A673 (cell line): ENCODE measurements around the gene ATP2B1.

Source experiments
- EZH2 ChIP-seq: fragments of 200-600 bp; sonication (generic); IDR thresholded peaks from 2 replicates; pipeline ENCODE4 v1.6.1; 2017; ENCODE audit warnings: borderline replicate concordance, low read depth, mild to moderate bottlenecking, mixed read lengths, antibody characterized with exemption, low read length; ENCODE audit not compliant: poor library complexity, severe bottlenecking
- TF ChIP-seq, protein P1 (sequence below): fragments of 300-800, 200-600 bp; sonication (generic); conservative IDR thresholded peaks from 2 replicates; pipeline ENCODE4 v1.5.1; 2017; ENCODE audit warnings: low read depth, mild to moderate bottlenecking, antibody characterized with exemption, low read length, moderate library complexity, mixed read lengths

DNA sequence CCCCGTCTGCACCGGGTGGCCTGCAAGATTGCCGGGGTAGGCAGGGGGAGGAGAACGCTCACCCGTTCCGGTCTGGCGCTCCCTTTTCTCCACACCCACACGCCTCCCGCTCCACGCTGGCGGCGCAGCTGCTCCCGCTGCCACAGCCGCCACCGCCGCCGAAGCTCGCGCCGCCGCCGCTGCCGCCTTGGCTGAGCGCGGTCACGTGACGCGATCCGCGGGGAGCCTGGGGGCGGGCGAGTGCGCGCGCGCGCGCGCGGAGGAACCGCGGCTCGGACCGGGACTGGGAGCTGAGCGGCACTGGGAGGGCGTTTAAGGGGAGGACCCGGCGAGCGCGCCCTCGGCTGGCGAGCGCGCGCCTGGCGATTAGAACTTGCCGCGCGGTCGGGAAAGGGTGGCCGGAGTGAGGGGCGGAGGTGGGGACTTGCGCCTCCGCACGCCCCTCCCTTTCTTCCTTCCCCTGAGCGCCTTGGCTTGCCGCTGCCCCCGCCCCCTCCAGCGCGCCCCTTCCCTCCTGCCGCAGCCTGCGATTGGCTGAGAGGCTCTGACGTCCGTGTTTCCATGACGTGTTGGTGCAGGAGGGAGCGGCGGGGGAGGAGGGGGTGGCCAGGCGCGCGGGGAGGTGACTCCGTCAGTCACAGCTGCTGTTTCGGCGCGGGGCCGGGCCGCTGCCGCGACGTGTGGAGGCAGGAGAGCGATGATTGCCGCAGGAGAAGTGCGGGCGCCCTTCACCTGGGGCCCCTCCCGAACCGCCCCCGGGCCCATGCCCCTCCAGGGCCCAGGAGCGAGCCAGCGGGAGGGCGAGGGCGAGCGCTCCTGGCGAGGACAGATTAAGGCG, 738 bp upstream of the ATP2B1 start:
- TF ChIP-seq, protein P1, sequence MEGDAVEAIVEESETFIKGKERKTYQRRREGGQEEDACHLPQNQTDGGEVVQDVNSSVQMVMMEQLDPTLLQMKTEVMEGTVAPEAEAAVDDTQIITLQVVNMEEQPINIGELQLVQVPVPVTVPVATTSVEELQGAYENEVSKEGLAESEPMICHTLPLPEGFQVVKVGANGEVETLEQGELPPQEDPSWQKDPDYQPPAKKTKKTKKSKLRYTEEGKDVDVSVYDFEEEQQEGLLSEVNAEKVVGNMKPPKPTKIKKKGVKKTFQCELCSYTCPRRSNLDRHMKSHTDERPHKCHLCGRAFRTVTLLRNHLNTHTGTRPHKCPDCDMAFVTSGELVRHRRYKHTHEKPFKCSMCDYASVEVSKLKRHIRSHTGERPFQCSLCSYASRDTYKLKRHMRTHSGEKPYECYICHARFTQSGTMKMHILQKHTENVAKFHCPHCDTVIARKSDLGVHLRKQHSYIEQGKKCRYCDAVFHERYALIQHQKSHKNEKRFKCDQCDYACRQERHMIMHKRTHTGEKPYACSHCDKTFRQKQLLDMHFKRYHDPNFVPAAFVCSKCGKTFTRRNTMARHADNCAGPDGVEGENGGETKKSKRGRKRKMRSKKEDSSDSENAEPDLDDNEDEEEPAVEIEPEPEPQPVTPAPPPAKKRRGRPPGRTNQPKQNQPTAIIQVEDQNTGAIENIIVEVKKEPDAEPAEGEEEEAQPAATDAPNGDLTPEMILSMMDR = no peak
- TF ChIP-seq EZH2 = no peak
